Keratinocyte (primary cell): ENCODE results near the gene LRRIQ4. TPM values are rescaled to one million over a fixed set of nuclear protein-coding genes. Genes with fewer than 3 reads are reported as not detected.

Experiments used
- DNase-seq: peaks from one replicate; pipeline ENCODE4 v3.0.0-alpha.2; 2011; ENCODE audit warnings: low read depth, missing footprints, low spot score
- FAIRE-seq: peaks from 2 replicates; lab custom pipeline; 2011; peaks lifted over from hg19 to GRCh38; lab: Jason Lieb, UNC
- H2AFZ ChIP-seq: 2 replicates; pipeline ENCODE4 v1.6.0; 2012; ENCODE audit warnings: low read length, control low read depth, inconsistent platforms; ENCODE audit not compliant: control insufficient read depth
- H3K27ac ChIP-seq: 2 replicates; pipeline ENCODE4 v1.5.1; 2011; ENCODE audit warnings: low read length; ENCODE audit not compliant: control insufficient read depth, insufficient read depth
- H3K27me3 ChIP-seq: 3 replicates; pipeline ENCODE4 v1.6.0; 2011; ENCODE audit warnings: low read length; ENCODE audit not compliant: control insufficient read depth, insufficient read depth; ENCODE audit errors: extremely low read depth
- H3K36me3 ChIP-seq, 2 experiments: 2 replicates in 1 of 2; 3 replicates in 1 of 2; pipeline ENCODE4 v1.5.1; 2011; ENCODE audit warnings: low read length in 2 of 2, mild to moderate bottlenecking in 1 of 2; ENCODE audit not compliant: control insufficient read depth in 2 of 2, insufficient read depth in 2 of 2; ENCODE audit errors: extremely low read depth in 1 of 2
- H3K4me1 ChIP-seq: 3 replicates; pipeline ENCODE4 v1.5.1; 2011; ENCODE audit warnings: low read length; ENCODE audit not compliant: control insufficient read depth, insufficient read depth; ENCODE audit errors: extremely low read depth
- H3K4me2 ChIP-seq: 3 replicates; pipeline ENCODE4 v1.6.0; 2011; ENCODE audit warnings: low read depth, low read length; ENCODE audit not compliant: control insufficient read depth, insufficient read depth; ENCODE audit errors: extremely low read depth
- H3K4me3 ChIP-seq, 3 experiments: fragments of 200-600 bp in 1 of 3; sonication (generic) in 1 of 3; 2 replicates in 2 of 3; 3 replicates in 1 of 3; pipeline ENCODE4 v1.5.1; 2011 to 2016; ENCODE audit warnings: low read length in 3 of 3, mild to moderate bottlenecking in 3 of 3, control low read depth in 2 of 3, inconsistent platforms in 1 of 3, low read depth in 1 of 3, mixed read lengths in 1 of 3, mixed run types in 1 of 3, moderate library complexity in 1 of 3; ENCODE audit not compliant: control insufficient read depth in 2 of 3, insufficient read depth in 2 of 3; ENCODE audit errors: extremely low read depth in 1 of 3
- H3K79me2 ChIP-seq: 2 replicates; pipeline ENCODE4 v1.6.0; 2012; ENCODE audit warnings: low read length; ENCODE audit not compliant: control insufficient read depth, insufficient read depth
- H3K9ac ChIP-seq: 3 replicates; pipeline ENCODE4 v1.6.0; 2011; ENCODE audit warnings: low read length; ENCODE audit not compliant: control insufficient read depth, insufficient read depth; ENCODE audit errors: extremely low read depth
- H3K9me1 ChIP-seq: 3 replicates; pipeline ENCODE4 v1.6.0; 2011; ENCODE audit warnings: low read length; ENCODE audit not compliant: control insufficient read depth, insufficient read depth; ENCODE audit errors: extremely low read depth
- H3K9me3 ChIP-seq: 2 replicates; pipeline ENCODE4 v1.5.1; 2012; ENCODE audit warnings: low read depth, low read length; ENCODE audit not compliant: control insufficient read depth
- H4K20me1 ChIP-seq: 3 replicates; pipeline ENCODE4 v1.6.0; 2011; ENCODE audit warnings: low read length; ENCODE audit not compliant: control insufficient read depth, insufficient read depth; ENCODE audit errors: extremely low read depth
- EZH2 ChIP-seq: IDR thresholded peaks from one replicate; pipeline ENCODE4 v1.6.1; 2012; ENCODE audit warnings: inconsistent platforms, mild to moderate bottlenecking, low read length, moderate library complexity
- dilution Hi-C: fragments of 300-500 bp; cut with MboI; formaldehyde crosslinking; loops from one replicate; pipeline ENCODE4 v1.7.0; 2020; ENCODE audit warnings: low sequenced_read_pairs; ENCODE audit not compliant: extremely low pct_ligation_motif_present
- polyA plus RNA-seq, 5 experiments: library from polyadenylated mRNA; depleted of rRNA in 3 of 5; stranded (reverse) in 3 of 5; stranded (forward) in 1 of 5; unstranded in 1 of 5; fragments of >200 nt; gene quantifications; 1 replicate in 1 of 5; 2 replicates in 3 of 5; 3 replicates in 1 of 5; pipeline versions ENCODE4 v1.2.1 to v1.2.3, GENCODE V29; 2011 to 2012; ENCODE audit warnings: missing spikeins in 2 of 5, low read depth in 1 of 5, low replicate concordance in 1 of 5
- TF ChIP-seq, protein P1 (sequence below), 3 experiments: IDR thresholded peaks in 1 of 3; conservative IDR thresholded peaks in 1 of 3; optimal IDR thresholded peaks in 1 of 3; 2 replicates in 2 of 3; 3 replicates in 1 of 3; pipeline versions ENCODE3 to v1.5.1; 2011; ENCODE audit warnings: low read length in 3 of 3, mild to moderate bottlenecking in 3 of 3, moderate library complexity in 2 of 3, control low read depth in 1 of 3, inconsistent platforms in 1 of 3; ENCODE audit not compliant: insufficient read depth in 2 of 3; ENCODE audit errors: extremely low read depth in 1 of 3

LRRIQ4 gene
- polyA plus RNA-seq, 1 donor (not counting 4 experiments of a cell fraction or from before 2014, with no cell fraction given): not detected

DNA sequence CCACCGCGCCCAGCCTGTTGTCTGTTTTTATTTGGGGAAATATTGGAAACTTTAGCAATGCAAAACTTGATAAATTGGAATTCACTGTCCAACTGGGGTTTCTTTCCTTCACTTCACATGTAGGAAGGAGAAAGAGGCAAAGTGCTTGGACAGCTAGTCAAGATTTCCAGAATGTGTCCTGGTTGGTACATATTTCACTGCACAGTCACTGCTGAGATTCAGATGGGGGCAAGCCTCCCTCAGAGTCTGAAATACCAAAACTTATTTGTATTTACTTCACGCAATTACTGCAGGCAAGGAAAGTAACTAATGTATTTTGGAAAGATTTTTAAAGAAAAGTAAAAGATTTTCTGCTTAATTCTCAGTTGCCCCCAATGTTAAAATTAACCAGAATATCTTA, 36.1 kb downstream of the LRRIQ4 start:
- no peak overlapping the region for H3K27ac ChIP-seq
- no peaks in the 10 kb centered on the region for H3K36me3 ChIP-seq
- dilution Hi-C loops: no loop called here
- no peak overlapping the region for H2AFZ ChIP-seq
- TF ChIP-seq EZH2: no peak
- TF ChIP-seq, protein P1, sequence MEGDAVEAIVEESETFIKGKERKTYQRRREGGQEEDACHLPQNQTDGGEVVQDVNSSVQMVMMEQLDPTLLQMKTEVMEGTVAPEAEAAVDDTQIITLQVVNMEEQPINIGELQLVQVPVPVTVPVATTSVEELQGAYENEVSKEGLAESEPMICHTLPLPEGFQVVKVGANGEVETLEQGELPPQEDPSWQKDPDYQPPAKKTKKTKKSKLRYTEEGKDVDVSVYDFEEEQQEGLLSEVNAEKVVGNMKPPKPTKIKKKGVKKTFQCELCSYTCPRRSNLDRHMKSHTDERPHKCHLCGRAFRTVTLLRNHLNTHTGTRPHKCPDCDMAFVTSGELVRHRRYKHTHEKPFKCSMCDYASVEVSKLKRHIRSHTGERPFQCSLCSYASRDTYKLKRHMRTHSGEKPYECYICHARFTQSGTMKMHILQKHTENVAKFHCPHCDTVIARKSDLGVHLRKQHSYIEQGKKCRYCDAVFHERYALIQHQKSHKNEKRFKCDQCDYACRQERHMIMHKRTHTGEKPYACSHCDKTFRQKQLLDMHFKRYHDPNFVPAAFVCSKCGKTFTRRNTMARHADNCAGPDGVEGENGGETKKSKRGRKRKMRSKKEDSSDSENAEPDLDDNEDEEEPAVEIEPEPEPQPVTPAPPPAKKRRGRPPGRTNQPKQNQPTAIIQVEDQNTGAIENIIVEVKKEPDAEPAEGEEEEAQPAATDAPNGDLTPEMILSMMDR (optimal IDR thresholded peaks at IDR 0.05 in 1 of 3, IDR thresholded peaks at IDR 0.05 in 1 of 3, conservative IDR thresholded peaks at IDR 0.05 in 1 of 3; ENCODE audit: extremely low read depth in 1 of 3, insufficient read depth in 2 of 3, low read length in 3 of 3): no peak
- H4K20me1 ChIP-seq: no peaks in the 10 kb centered on the region
- no peaks in the 10 kb centered on the region for H3K9me1 ChIP-seq
- H3K9me3 ChIP-seq: no peaks in the 10 kb centered on the region
- H3K4me3 ChIP-seq: no peak overlapping the region
- DNase-seq: no peak
- no peaks in the 10 kb centered on the region for H3K79me2 ChIP-seq
- no peaks in the 10 kb centered on the region for H3K27me3 ChIP-seq
- no peak for FAIRE-seq
- H3K9ac ChIP-seq: no peak overlapping the region
- no peak overlapping the region for H3K4me2 ChIP-seq
- H3K4me1 ChIP-seq: peaks cover 14% of the 10 kb centered on the region

DNA sequence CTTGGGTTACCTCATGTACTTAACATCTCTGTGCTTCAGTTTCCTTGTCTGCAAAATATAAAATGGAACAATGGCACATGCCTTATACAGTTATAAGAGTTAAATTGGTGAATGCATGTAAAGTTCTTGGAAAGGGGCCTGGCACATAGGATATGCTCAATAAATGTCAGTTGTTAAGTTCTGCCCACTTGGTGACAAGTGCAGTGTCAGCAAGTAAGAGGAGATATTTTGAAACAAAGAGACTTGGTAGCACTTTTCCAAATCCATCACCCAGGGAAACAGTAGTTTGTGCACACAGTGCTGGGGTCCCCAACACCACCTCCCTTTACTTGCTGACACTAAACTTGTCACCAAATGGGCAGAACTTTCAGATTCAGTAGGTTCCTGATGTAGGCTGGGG, 37.9 kb downstream of the LRRIQ4 start:
- H3K9ac ChIP-seq: no peak overlapping the region
- no peaks in the 10 kb centered on the region for H4K20me1 ChIP-seq
- H3K4me3 ChIP-seq: no peak overlapping the region
- no peak for TF ChIP-seq EZH2
- TF ChIP-seq, protein P1 (optimal IDR thresholded peaks at IDR 0.05 in 1 of 3, IDR thresholded peaks at IDR 0.05 in 1 of 3, conservative IDR thresholded peaks at IDR 0.05 in 1 of 3; ENCODE audit: extremely low read depth in 1 of 3, insufficient read depth in 2 of 3, low read length in 3 of 3): no peak
- H3K27ac ChIP-seq: no peak overlapping the region
- no peaks in the 10 kb centered on the region for H3K79me2 ChIP-seq
- H3K36me3 ChIP-seq: no peaks in the 10 kb centered on the region
- H3K9me1 ChIP-seq: no peaks in the 10 kb centered on the region
- H3K9me3 ChIP-seq: no peaks in the 10 kb centered on the region
- H3K4me1 ChIP-seq: peaks cover 14% of the 10 kb centered on the region
- dilution Hi-C loops: no loop called here
- no peaks in the 10 kb centered on the region for H3K27me3 ChIP-seq
- no peak overlapping the region for H3K4me2 ChIP-seq
- DNase-seq (no peak), FAIRE-seq (no peak)
- H2AFZ ChIP-seq: no peak overlapping the region
